PC-3 (cell line): ENCODE measurements around the gene CHRNB2. TPM values are rescaled to one million over a fixed set of nuclear protein-coding genes. Genes with fewer than 3 reads are reported as not detected.

Experiments used
- ATAC-seq: fragments of 200-7000 bp; cut with Tn5 transposase; 2 replicates; pipeline ENCODE4 v1.9.1; 2020; ENCODE audit warnings: mild to moderate bottlenecking, moderate library complexity
- BruUV-seq: library from RNA; stranded (reverse); fragments of 400-500 nt; replicated peaks from 2 replicates; lab custom pipeline; 2021; lab: Mats Ljungman, UMichigan
- CTCF ChIA-PET: fragments of 300-600 bp; sonication (Branson Sonifier 250); formaldehyde crosslinking; loops from one replicate; lab custom pipeline; 2022; ENCODE audit warnings: antibody characterized with exemption; lab: Charles Lee
- POLR2A ChIA-PET: fragments of 300-600 bp; sonication (Branson Sonifier 250); formaldehyde crosslinking; loops from one replicate; lab custom pipeline; 2022; ENCODE audit warnings: antibody characterized with exemption; ENCODE audit not compliant: unreplicated experiment; lab: Charles Lee
- DNase-seq: peaks from one replicate; pipeline ENCODE4 v3.0.0-alpha.2; 2015
- H2AFZ ChIP-seq: fragments of 300-600 bp; sonication (generic); 2 replicates; pipeline ENCODE4 v1.6.0; 2016; ENCODE audit warnings: antibody characterized with exemption, low read length
- H3F3A ChIP-seq: fragments of 300-600 bp; sonication (generic); one replicate; pipeline ENCODE4 v1.6.0; 2017; ENCODE audit warnings: antibody characterized with exemption, low read length, control low read depth, mild to moderate bottlenecking; ENCODE audit not compliant: unreplicated experiment
- H3K27ac ChIP-seq: fragments of 300-600 bp; sonication (generic); 2 replicates; pipeline ENCODE4 v1.5.1; 2016; ENCODE audit warnings: mild to moderate bottlenecking, low read length
- H3K27me3 ChIP-seq: fragments of 300-600 bp; sonication (generic); 2 replicates; pipeline ENCODE4 v1.6.1; 2016; ENCODE audit warnings: low read length, mixed read lengths
- H3K36me3 ChIP-seq: fragments of 300-600 bp; sonication (generic); 2 replicates; pipeline ENCODE4 v1.6.1; 2016; ENCODE audit warnings: low read depth, mixed run types, low read length, mixed read lengths
- H3K4me1 ChIP-seq: fragments of 300-600 bp; sonication (generic); 2 replicates; pipeline ENCODE4 v1.5.1; 2016; ENCODE audit warnings: low read length; ENCODE audit not compliant: insufficient read depth
- H3K4me2 ChIP-seq: fragments of 300-600 bp; sonication (generic); 2 replicates; pipeline ENCODE4 v1.6.0; 2016; ENCODE audit warnings: low read length
- H3K4me3 ChIP-seq: fragments of 300-600 bp; sonication (generic); 2 replicates; pipeline ENCODE4 v1.5.1; 2016; ENCODE audit warnings: mild to moderate bottlenecking, low read length, mixed read lengths
- H3K79me2 ChIP-seq: fragments of 300-600 bp; sonication (generic); 2 replicates; pipeline ENCODE4 v1.6.1; 2017; ENCODE audit warnings: low read length, mixed read lengths
- H3K9ac ChIP-seq: fragments of 300-600 bp; sonication (generic); 2 replicates; pipeline ENCODE4 v1.6.0; 2016; ENCODE audit warnings: mild to moderate bottlenecking, low read length
- H3K9me2 ChIP-seq: fragments of 300-600 bp; sonication (generic); replicated peaks from 2 replicates; pipeline ENCODE4 v1.6.1; 2016; ENCODE audit warnings: mixed run types, low read length, mixed read lengths
- H3K9me3 ChIP-seq: fragments of 300-600 bp; sonication (generic); 2 replicates; pipeline ENCODE4 v1.6.1; 2016; ENCODE audit warnings: low read length, mixed read lengths
- H4K20me1 ChIP-seq: fragments of 300-600 bp; sonication (generic); 2 replicates; pipeline ENCODE4 v1.6.1; 2016; ENCODE audit warnings: low read length, mixed read lengths
- CTCF ChIP-seq: fragments of 300-600 bp; sonication (generic); conservative IDR thresholded peaks from 2 replicates; pipeline ENCODE4 v1.5.1; 2017; ENCODE audit warnings: antibody characterized with exemption, low read depth, mild to moderate bottlenecking, low read length
- EZH2 ChIP-seq: fragments of 300-600 bp; sonication (generic); IDR thresholded peaks from one replicate; pipeline ENCODE4 v1.6.1; 2017; ENCODE audit warnings: antibody characterized with exemption, mild to moderate bottlenecking, low read length; ENCODE audit not compliant: unreplicated experiment
- EZH2phosphoT487 ChIP-seq: fragments of 300-600 bp; sonication (generic); IDR thresholded peaks from 2 replicates; pipeline ENCODE4 v1.6.1; 2018; ENCODE audit warnings: mild to moderate bottlenecking, antibody characterized with exemption, low read length, borderline replicate concordance
- intact Hi-C: fragments of 100-400 bp; cut with micrococcal nuclease; formaldehyde crosslinking; loops from 2 replicates; pipeline ENCODE4 v1.9.0; 2023
- total RNA-seq: library from RNA; depleted of rRNA; stranded (reverse); fragments of >200 nt; gene quantifications from 2 replicates; pipeline ENCODE4 v1.2.3, GENCODE V29; 2014

Gene CHRNB2
- total RNA-seq, 1 experiment from 2014 or later, result not detected

- Histone ChIP-seq H3K4me2 (no peak overlapping the region), H3K36me3 (peaks cover 6% of the 10 kb centered on the region; the same call in 1 of the 2 replicates), H3K27me3 (no peaks in the 10 kb centered on the region), H3K9me2 (no peaks in the 10 kb centered on the region), H3K27ac (no peak overlapping the region), H3K9me3 (no peaks in the 10 kb centered on the region), H2AFZ (no peak overlapping the region), H3K9ac (no peak overlapping the region), H3K4me1 (no peaks in the 10 kb centered on the region), H3F3A (no peaks in the 10 kb centered on the region), H3K4me3 (no peak overlapping the region), H3K79me2 (peaks cover 98% of the 10 kb centered on the region), H4K20me1 (peaks cover 14% of the 10 kb centered on the region; the same call in 1 of the 2 replicates)
- BruUV-seq, result no TSS peak
- POLR2A ChIA-PET, result no interaction called here
- no peak for ATAC-seq
- CTCF ChIA-PET, result no interaction called here
- DNase-seq, result no peak
- intact Hi-C loops, result no loop called here
- no peak for TF ChIP-seq EZH2phosphoT487
Observed at GRCh38 chr1:154619181-154619948, 51.8 kb downstream of the CHRNB2 start.

GRCh38 chr1:154620751-154621150 lies 53.2 kb downstream of the CHRNB2 start:
- Histone ChIP-seq H3K9ac (no peak overlapping the region), H3K9me2 (no peaks in the 10 kb centered on the region), H4K20me1 (peaks cover 24% of the 10 kb centered on the region; the same call in 1 of the 2 replicates), H3K4me3 (no peak overlapping the region), H3K4me1 (no peaks in the 10 kb centered on the region), H3K27ac (no peak overlapping the region), H3K9me3 (no peaks in the 10 kb centered on the region), H3F3A (no peaks in the 10 kb centered on the region), H3K4me2 (no peak overlapping the region), H3K79me2 (peaks cover 98% of the 10 kb centered on the region), H3K36me3 (peaks cover 9% of the 10 kb centered on the region; the same call in 1 of the 2 replicates), H2AFZ (no peak overlapping the region), H3K27me3 (no peaks in the 10 kb centered on the region)
- BruUV-seq, result no TSS peak
- ATAC-seq, result no peak
- POLR2A ChIA-PET, result no interaction called here
- no peak for DNase-seq
- TF ChIP-seq CTCF (no peak), EZH2phosphoT487 (no peak), EZH2 (no peak)
- intact Hi-C loops, result no loop called here
- CTCF ChIA-PET, result interaction anchor here (1.4 kb wide), 1 partner anchor 61 kb away, joined by 4 read pairs; no protein-coding TSS in a partner anchor

- intact Hi-C loops, result no loop called here
- no TSS peak for BruUV-seq
- TF ChIP-seq EZH2, result no peak
- TF ChIP-seq EZH2phosphoT487, result no peak
- no peak for TF ChIP-seq CTCF
- no peak for DNase-seq
- Histone ChIP-seq H3K9me3 (no peaks in the 10 kb centered on the region), H3K9me2 (no peaks in the 10 kb centered on the region), H3K4me1 (peaks cover 7% of the 10 kb centered on the region), H3K27ac (no peak overlapping the region), H3F3A (no peaks in the 10 kb centered on the region), H3K79me2 (peaks cover 98% of the 10 kb centered on the region), H4K20me1 (peaks cover 24% of the 10 kb centered on the region; the same call in 1 of the 2 replicates), H3K4me3 (no peak overlapping the region), H2AFZ (no peak overlapping the region), H3K9ac (no peak overlapping the region), H3K4me2 (no peak overlapping the region), H3K27me3 (no peaks in the 10 kb centered on the region), H3K36me3 (peaks cover 9% of the 10 kb centered on the region; the same call in 1 of the 2 replicates)
- ATAC-seq, result no peak
- ChIA-PET CTCF (no interaction called here), POLR2A (no interaction called here)
Observed at GRCh38 chr1:154621875-154622274, 54.3 kb downstream of the CHRNB2 start.
